Stimulated activated CD8-positive, alpha-beta memory T cell treated with anti-CD3 and anti-CD28 coated beads, Interleukin-4, amount 100 ng/mL, for 48 hours (primary cell): ENCODE measurements around the gene LMTK3.
"Not testable (repeated sequence)": the region's sequence is repeated elsewhere in the genome, so short reads cannot be mapped to it uniquely, and the experiment has no call there.

Source experiments
- DNase-seq: peaks from one replicate; pipeline ENCODE4 v3.0.0-alpha.2; 2020

The LMTK3 gene

DNA sequence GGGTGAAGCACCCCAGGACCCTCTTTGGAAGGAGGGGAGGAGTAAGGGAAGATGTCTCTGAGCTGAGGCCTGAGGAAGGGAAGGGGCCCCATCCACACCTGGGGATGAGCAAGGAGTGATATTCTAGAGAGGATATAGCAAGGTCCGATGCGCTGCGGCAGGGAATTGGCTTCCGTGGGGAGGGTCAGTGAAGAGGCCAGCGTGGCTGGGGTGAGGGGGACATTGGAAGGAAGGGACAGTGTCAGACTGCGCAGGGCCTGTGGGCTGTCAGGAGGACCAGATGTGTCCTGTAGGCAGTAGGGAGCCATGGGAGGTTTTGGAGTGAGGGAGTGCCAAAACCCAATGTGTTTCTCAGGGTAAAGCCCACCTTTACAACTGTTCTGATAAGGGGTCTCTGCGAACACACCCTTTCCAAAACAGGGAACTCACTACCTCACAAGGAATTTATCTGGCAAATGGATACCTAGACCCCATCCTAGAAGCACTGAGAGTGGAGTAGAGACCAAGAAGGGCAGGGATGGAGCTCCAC is 3.7 kb downstream of the LMTK3 start:
- DNase-seq: no peak

DNA sequence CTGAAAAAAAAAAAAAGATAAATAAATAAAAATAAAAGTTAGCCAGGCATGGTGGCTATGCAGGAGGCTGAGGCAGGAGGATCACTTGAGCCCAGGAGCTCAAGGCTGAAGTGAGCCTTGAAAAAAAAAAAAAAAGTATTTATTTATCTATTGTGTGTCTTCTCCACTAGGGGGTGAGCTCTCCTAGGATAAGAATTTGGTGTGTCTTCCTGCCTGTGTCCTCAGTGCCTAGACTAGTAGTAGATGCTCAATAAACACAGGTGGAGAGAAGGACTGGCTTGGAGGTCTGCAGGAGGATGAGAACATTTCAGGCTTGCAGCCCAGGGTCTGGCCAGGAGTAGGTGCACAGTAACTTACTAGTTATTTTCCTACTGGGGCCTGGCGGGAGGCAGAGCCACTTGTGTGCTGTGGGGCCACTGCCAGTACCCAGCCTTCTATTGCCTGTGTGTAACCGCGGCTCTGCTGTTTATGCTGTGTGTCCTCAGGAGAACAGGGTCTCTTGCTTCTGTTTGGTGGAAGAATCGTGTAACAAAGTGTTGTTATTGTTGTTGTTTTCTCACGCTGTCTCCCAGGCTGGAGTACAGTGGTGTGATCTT is 5.4 kb downstream of the LMTK3 start:
- no peak for DNase-seq

DNA sequence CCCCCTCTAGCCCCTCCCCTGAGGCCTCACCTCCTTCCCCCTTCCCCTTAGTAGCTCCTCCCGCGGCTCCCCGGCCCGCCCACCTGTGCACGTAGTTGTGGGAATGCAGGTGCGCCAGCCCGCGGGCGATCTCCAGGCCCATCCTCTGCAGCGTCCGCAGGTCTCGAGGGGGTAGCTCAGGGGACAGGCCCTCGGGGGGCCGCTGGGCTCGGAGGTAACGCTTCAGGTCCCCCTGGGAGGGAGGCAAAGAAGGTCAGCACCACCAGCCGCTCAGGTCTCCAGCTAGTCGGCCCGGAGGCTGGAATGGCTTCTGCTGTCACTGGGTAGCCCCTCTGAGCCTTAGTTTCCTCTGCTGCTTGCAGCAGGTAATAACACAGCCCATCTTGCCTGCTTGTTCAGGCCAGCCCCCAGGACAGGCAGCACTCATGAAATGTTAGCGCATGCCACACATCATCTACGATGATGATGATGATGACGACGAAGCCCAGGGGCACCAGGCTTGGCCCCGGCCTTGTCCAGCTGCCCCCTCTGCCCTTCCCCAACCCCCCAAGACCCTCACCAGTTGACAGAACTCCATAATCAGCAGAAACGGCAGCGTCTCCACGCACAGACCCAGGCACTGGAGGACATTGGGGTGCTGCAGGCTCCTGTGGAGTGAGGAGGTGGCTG is 9.2 kb downstream of the LMTK3 start:
- no peak for DNase-seq

DNA sequence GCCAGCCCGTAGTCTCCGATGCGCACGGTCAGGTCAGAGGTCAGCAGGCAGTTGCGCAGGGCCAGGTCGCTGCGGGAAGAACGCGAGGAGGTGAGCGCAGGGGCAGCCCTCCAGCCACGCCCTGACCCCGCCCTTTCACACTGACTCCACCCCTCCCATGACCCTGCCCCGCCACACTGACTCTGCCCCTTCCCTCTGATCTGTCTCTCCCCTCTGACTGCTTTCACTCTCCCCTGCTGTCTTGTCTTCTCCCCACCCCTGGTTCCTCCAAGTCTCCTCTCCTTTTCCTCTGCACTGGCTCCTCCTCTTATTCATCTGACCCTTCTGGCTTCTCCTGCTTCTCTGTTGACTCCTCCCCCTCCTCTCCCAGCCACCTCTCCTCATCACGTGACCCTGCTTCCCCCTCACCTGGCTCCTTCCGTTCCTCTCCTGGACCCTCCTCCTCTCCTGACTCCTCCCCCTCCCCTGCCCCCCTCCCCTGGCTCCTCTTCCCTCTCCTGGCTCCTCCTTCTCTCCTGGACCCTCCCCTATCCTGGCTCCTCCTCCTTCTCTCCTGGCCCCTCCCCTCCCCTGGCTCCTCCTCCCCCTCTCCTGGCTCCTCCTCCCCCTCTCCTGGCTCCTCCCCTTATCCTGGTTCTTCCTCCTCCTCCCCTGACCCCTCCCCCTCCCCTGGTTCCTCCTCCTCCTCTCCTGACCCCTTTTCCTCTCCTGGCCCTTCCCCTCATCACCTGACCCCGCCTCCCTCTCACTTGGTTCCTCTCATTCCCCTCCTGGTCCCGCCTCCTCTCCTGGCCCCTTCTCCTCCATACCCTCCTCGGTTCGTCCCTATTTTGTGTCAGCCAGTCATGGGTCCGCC is 9.9 kb downstream of the LMTK3 start:
- DNase-seq: peak; percentile 84

DNA sequence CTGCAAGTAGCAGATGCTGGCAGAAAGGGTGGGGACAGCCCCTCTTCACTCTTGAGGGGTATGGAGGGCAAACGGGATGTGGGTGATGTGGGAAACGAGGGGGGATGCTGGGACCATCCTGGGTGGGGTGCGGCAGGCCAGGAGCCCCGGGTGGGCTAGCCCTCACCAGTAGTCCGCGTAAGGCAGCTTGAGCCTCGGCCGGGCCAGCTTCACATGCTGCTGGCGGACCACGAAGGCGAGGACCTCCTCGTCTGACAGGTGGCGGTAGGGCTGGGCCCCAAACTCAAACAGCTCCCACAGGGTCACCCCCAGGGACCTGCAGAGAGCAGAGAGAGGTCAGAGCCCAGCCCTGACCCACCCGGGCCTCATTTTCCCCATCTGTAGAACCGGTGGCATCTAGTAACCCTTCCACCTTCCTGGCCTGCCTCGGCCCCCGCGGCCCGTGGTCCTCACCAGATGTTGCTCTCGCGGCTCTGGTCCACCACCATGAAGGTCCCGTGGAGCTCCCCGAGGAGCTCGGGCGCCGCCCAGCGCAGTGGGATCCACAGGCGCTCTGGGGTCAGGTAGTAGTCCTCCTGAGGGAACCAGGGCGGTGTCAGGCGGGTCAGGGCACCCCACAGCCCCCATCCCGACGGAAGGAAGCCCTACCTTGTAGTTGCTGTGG is 10.7 kb downstream of the LMTK3 start:
- DNase-seq: no peak

DNA sequence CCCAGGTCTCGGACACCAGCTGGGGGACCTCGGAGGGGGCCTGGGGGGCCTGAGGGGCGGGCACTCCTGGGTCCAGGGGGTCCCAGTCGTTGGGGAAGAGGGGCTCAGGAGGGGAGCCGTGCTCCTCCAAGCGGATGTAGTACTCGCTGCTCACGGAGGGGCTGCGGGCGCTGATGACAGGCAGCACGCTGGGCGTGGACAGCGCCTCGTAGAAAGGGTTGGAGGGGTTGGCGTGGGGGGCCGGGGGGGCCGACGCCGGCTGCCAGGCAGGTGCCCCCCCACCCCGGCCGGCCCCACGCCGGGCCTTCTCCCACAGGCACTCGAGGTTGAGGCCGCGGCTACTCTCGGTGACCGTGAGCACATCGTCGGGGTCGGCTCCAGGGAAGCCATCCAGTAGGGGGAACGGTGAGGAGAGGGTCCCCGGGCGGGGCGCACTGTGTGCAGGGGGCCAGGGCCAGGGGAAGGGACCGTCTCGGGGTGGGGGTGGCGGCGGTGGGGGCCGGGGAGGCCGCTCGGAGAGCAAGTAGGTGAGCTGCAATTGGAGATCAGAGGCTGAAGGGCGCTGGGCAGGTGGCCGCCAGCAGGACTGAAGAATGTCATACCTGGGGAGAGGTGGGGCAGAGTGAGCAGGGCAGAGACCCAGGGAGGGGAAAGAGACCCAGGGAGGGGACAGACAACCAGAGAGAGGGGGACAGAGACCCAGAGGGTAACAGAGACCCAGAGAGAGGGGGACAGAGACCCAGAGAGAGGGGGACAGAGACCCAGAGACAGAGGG is 12.1 kb downstream of the LMTK3 start:
- DNase-seq: no peak

DNA sequence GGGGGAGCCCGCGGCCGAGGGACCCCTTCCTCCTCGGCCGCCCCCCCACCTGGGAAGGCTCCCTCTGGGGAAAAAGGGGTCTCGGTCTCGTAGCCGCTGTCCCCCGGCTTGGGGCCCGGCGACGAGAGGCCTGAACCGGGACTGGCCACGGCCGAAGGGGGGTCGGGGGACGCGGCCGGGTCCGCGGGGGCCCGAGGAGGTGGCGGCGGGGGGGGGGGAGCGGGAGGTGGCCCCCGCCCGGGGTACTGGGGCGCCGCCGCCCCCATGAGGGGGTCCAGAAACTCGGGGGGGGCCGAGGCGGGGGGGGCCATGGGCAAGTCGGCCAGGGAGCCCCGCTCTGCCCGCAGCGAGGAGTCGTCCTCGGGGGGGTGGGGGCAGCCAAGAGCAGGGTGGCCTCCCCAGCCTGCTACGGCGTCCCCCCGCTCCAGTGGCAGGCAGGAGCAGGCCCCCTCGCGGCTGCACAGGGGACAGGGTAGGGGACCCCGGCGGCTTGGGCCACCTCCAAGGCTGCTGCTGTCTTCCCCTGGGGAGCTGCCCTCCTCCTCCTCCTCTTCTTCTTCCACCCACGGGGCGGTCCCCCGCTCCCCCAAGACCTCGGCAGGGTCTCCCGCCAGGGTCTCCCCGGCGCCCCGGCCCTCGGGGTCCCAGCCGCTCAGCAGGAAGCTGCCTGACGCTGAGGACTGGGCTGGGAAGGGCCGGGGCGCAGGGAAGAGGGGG is 12.9 kb downstream of the LMTK3 start:
- no peak for DNase-seq

DNA sequence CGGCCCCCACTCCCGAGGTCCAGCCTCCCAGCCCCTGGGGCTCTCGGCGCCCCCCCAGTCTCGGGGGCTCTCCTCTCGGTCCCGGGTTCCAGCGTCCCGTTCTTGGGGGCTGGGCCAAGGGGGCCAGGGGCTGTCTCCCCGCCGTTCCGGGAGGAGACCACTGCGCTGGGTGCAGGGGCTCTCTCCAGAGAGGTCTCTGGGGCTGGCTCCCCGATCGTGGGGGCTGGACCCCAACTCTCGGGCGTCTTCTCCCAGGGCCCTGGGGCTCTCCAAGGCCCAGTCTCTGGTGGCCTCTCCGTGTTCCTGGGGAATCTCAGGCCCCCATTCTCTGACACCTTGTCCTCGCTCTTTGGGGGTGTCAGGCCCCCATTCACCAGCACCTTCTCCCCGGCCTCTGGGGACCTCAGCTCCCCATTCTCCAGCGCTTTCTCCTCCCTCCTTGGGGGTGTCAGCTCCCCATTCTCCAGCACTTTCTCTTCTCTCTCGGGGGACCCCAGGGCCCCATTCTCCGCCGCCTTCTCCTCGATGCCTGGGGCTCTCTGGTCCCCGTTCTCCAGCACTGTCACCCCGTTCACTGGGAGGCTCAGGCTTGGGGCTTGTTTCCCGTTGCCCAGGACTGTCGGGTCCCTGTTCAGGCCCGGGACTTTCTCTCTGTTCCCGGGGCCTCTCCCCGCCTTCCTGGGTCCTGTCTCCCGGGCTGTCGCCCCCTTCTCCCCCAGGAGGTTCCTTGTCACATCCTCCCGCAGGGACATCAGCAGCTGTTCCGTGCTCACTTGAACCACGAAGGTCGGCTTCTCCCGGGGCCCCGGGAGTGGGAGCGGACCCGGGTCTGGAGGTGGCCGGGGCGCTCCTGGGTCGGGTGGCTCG is 13.7 kb downstream of the LMTK3 start:
- DNase-seq: no peak

DNA sequence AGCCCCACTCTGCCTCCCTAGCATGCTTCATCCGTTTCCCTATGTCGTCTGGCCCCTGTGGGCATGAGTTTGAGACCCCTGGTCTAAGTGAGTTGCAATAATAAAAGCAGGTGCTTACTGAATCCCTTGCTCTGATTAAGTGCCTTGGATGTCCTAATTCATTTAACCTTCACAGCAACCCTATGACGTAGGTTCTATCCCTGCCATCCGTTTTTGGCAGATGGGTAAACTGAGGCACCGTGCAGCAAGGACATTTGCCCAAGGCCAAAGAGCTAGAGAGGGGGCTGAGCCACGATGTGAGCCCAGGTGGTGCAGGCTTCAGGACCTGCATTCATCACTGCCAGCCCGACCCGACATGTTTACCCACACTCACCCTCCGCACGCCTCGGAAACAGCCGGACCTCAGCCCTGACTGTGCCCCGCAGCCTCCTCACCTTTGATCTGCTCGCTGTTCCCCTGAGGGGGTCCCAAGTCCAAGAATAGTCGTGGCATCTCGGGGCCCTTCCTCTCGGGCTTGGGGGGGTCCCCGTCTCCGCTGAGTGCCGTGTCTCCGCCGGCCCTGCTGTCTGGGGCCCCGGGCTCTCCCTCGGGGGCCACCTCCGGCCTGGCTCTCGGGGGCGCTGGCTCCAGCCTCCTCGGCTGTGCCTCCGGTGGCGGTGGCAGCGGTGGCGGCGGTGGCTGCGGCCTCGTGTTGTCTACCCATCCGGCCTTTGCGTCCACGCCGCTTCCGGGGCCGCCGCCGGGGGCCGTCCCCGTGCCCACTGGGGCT is 14.5 kb downstream of the LMTK3 start:
- no peak for DNase-seq

DNA sequence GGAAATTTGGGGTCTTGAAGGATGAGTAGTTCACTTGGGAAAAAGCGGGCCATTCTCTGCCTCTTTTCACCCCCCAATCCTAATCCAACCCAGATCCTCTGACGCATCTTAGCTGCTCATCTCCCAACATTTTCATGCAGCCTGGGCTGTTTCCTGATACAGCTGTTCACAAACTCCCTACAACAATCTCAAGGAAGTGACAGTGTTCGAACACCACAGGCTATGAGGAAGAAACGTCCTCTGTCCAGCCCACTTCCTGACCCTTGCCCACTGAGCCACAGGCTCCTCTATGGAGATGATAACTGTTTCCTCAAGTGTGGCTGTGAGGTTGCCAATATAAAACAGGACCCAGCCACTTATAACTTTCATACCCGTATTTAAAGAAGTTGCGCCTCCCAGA is 16.2 kb downstream of the LMTK3 start:
- no peak for DNase-seq

DNA sequence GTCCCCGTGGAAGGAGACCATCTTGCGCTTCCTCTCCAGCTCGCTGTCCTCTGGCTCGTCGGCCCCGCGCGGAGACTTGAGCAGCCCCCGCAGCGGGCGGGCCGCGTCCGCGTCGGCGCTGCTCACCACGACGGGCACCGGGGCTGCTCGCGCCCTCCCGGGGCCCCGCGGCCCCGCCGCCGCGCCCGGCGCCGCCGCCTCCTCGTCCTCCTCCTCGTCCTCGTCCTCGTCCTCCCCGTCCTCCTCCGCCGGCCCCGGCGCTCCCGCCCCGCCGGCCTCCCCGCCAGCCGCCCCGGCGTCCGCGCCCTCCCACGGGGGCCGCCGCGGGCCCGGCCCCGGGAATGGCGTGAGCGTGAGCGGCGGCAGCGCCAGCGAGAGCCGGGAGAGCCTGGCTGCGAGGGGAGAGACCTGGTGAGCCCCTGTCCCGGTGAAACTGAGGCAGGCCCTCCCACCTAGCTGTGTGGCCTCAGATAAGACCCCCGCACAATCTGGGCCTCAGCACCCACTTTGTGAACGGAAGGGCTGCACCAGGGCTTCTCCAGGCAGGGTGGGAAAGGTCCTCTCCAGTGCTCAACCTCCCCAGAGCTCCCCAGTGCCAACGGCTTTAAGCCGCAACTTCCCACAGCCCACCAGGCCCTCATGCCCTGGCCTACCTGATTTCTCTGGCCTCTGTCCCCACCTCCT is 17.8 kb downstream of the LMTK3 start:
- no peak for DNase-seq

DNA sequence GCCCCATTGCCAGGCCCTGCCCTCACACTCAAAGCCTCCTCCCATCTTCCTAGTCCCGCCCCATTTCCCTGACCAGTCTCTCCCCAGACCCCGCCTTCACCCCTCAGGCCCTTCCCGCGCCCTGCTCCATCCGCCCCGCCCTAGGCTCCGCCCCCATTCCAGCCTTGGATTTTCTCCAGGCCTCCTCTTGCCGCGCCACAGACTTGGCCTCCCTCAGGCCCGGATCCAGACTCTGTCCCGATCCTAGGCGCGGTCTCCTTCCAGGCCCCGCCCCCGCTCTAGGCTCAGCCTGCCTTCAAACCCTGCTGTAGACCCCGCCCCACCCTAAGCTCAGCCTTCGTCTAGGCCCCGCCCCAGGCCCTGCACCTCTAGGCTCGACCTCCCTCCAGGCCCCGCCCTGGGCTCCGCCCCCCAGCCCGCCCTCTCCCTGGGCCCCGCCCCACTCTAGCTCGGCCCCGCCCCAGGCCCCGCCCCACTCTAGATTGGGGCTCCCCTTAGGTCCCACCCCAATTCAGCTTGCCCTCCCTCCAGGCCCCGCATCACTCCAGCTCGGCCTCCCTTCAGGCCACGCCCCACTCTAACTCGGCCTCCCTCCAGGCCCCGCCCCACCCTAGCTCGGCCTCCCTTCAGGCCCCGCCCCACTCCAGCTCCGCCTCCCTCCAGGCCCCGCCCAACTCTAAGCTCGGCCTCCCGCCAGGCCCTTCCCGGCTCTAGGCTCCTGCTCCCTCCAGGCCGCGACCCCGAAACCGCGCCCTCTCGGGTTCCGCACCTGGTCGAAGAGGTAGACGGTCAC is 18.5 kb downstream of the LMTK3 start:
- peak; percentile 91 for DNase-seq

DNA sequence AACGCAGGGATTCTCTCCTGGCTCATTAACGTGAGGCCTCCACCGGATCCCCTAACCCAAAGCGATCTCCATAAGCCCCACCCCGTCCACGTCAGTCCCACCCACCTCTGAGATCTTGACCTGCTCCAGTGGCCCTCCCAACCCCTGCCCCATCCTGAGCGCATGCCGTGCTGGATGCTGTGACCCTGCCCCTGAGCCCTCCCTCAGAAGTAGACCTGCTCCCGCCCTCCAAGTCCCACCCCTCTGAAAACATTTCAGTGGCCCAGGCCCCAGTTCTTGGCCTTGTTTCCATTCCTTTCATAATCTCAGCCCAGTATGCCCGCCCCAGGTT is 19.9 kb downstream of the LMTK3 start:
- no peak for DNase-seq

DNA sequence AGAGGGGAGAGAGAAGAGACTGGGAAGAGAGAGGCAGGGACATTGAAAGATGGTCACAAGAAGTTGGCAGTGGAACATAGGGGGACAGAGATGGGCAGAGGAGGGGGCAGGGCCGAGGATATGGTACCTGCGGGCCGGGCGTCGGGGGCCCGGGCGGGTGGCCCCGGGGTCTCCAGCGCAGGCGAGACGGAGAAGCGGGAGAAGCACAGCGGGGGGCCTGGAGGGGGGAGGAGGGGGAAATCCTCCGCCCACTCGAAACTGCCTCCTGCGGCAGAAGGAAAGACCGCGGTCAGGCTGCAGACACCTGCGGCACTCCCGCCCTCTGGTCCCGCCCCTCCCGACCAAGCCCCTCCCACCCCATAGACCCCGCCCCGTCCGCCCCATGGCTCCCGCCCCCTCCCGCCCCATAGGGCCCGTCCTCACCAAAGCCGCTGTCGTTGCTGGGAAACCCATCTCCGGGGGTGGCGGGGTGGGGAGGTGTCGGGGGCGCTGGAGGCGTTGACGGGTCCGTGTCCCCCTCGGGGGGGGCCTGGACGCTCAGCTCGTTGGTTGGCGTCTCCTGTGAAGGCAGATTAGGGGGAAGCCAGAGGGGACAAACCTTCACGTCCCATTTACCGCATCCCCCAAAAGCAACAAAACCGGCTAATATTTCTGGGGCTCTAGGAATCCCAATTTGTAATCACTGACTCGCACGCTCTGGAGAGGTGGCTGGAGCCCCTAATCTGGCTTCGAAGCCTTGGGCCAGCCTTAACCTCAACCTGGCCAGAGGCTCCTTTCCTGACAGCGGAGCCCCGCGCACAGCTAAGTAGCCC is 20.4 kb downstream of the LMTK3 start:
- DNase-seq: peak; percentile 65

DNA sequence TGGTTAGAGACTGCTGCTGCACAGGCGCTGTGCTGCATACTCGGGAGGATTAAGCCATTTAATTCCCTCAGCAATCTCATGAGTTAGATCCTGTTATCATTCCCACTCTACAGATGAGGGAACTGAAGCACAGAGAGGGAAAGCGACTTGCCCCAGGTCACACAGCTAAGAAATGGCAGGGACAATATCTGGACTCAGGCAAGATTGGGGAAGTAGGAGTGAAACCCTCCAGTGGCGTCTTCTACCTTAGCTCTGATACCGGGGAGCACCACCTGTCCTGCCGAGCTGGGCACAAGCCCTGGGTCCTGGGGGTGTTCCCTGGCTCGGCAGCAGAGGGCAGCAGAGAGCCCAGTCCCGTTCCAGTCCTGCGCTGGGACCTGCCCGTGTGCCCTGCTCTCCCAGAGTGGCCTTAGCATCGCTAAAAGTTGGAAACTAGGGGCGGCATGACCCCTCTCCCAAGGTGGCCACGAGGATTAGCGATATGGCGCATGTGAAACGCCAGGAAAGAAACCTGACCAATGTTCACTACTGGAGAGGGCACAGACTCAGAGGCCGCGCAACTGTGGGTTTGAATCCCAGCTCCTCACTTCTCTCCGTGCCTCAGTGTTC is 21.9 kb downstream of the LMTK3 start:
- peak; percentile 95 for DNase-seq

DNA sequence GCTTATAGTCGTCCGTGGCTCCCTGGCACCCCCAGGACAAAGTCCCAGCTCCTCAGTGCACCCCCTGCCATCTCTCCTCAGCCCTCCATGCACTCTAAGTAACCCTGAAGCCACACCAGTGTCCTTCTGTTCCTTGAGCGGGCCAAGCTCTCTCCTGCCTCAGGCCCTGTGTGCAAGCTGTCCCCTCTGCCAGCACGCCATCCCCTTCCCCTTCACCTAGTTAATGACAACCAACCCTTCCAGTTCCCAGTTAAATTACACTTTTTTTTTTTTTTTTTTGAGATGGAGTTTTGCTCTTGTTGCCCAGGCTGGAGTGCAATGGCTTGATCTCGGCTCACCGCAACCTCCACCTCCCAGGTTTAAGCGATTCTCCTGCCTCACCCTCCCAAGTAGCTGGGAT is 23.2 kb downstream of the LMTK3 start:
- DNase-seq: not testable (repeated sequence)

DNA sequence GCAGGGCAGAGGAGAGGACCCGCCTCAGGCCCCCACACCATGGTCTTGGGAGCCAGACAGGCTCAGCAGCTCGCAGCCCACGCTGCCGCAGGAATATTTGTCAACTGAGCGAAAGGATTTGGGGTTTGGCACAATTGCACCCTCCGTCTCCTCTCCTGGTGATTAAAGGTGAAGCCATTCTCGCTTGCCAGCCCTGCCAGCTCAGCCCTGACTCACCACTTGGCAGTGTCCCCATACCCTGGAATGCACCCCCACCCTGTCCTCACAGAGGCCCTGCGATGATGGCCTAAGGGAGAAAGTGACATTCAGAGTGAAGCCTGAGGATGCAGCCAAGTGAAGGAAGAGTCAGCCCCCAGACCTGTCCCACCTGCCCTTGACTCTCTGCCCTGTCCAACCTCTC is 23.7 kb downstream of the LMTK3 start:
- no peak for DNase-seq
